GM12892 (cell line): ENCODE results near the gene ADAMTSL1.

Experiments
- POLR2A ChIP-seq: IDR thresholded peaks from 2 replicates; pipeline ENCODE4 v1.6.1; 2011; ENCODE audit warnings: low read depth, low read length, control low read depth
- POLR2AphosphoS5 ChIP-seq: IDR thresholded peaks from 2 replicates; pipeline ENCODE4 v1.6.1; 2011; ENCODE audit warnings: low read depth, low read length, control low read depth

GRCh38 chr9:18569941-18570630 is 96.1 kb downstream of the ADAMTSL1 start:
- TF ChIP-seq POLR2A = no peak
- no peak for TF ChIP-seq POLR2AphosphoS5
